ENCODE measurements around the gene CFAP47. TPM values are rescaled to one million over a fixed set of nuclear protein-coding genes. Genes with fewer than 3 reads are reported as not detected.

CFAP47 gene
- total and polyA plus RNA-seq, 2 of the 13 experiments (the other 11 are each of a cell fraction or from before 2014, with no cell fraction given), result not detected

Small RNA genes within 50 kb of the gene (small RNA-seq; reads per million reads assigned to genes)
- gene RNU6-641P (ENCODE audit: insufficient read depth in 2 of 3, insufficient read length in 3 of 3, low read depth in 2 of 3, low replicate concordance in 1 of 3), result 0 to 0.33 (median 0) reads per million in 3 experiments

Other genes starting within 250 kb of the CFAP47 start
- not detected in 2 replicates for gene MAGEB16, start 121.4 kb upstream of the CFAP47 start, total RNA-seq (2016; rRNA removed; fragmentation: Illumina TruSeq; extraction: Trizol)
- gene MAGEB16, start 121.4 kb upstream of the CFAP47 start, polyA plus RNA-seq (2011; rRNA removed), result not detected in 2 replicates

All from HepG2 (cell line).